IMR-90 (cell line): ENCODE data around the gene ATP13A5. TPM values are rescaled to one million over a fixed set of nuclear protein-coding genes. Genes with fewer than 3 reads are reported as not detected.

Source experiments
- ATAC-seq: fragments of 200-7000 bp; cut with Tn5 transposase; 2 replicates; pipeline ENCODE4 v1.9.1; 2020; ENCODE audit warnings: low read depth, mild to moderate bottlenecking, moderate library complexity
- BruUV-seq: library from RNA; stranded (reverse); fragments of 400-500 nt; replicated peaks from 2 replicates; lab custom pipeline; 2021; lab: Mats Ljungman, UMichigan
- CTCF ChIA-PET: fragments of 300-600 bp; formaldehyde crosslinking; extraction: SDS; loops from one replicate; lab custom pipeline; 2021; ENCODE audit warnings: antibody characterized with exemption; lab: Yijun Ruan, JAX
- POLR2A ChIA-PET: fragments of 300-600 bp; sonication (Branson Sonifier 250); formaldehyde crosslinking; loops from one replicate; lab custom pipeline; 2022; ENCODE audit warnings: antibody characterized with exemption; ENCODE audit not compliant: unreplicated experiment; lab: Charles Lee
- DNase-seq: peaks from one replicate; pipeline ENCODE4 v3.0.0; 2013
- H2AFZ ChIP-seq: replicated peaks from 2 replicates; pipeline ENCODE3; 2013; ENCODE audit warnings: low read length, mild to moderate bottlenecking; ENCODE audit not compliant: poor library complexity
- H2AK5ac ChIP-seq: 2 replicates; pipeline ENCODE4 v1.6.1; 2013; ENCODE audit warnings: low read depth, low read length, inconsistent platforms
- H2AK9ac ChIP-seq: replicated peaks from 2 replicates; pipeline ENCODE3; 2013; ENCODE audit warnings: mild to moderate bottlenecking, low read depth, low read length, moderate library complexity; ENCODE audit not compliant: poor library complexity
- H2BK120ac ChIP-seq: 2 replicates; pipeline ENCODE4 v1.6.1; 2013; ENCODE audit warnings: low read depth, low read length, inconsistent platforms
- H2BK15ac ChIP-seq: 3 replicates; pipeline ENCODE4 v1.6.1; 2013; ENCODE audit warnings: low read depth, low read length, inconsistent platforms
- H2BK20ac ChIP-seq: 2 replicates; pipeline ENCODE4 v1.6.1; 2013; ENCODE audit warnings: low read depth, mild to moderate bottlenecking, inconsistent platforms, low read length, moderate library complexity
- H2BK5ac ChIP-seq: 2 replicates; pipeline ENCODE4 v1.6.1; 2013; ENCODE audit warnings: mild to moderate bottlenecking, low read depth, low read length, inconsistent platforms; ENCODE audit not compliant: poor library complexity, severe bottlenecking
- H3K14ac ChIP-seq: replicated peaks from 2 replicates; pipeline ENCODE4 v1.6.1; 2013; ENCODE audit warnings: low read depth, low read length, inconsistent platforms
- H3K18ac ChIP-seq: 2 replicates; pipeline ENCODE4 v1.6.1; 2013; ENCODE audit warnings: low read depth, low read length, control low read depth
- H3K23ac ChIP-seq: 2 replicates; pipeline ENCODE4 v1.6.1; 2013; ENCODE audit warnings: low read depth, low read length, inconsistent platforms
- H3K27ac ChIP-seq: 2 replicates; pipeline ENCODE4 v1.5.1; 2013; ENCODE audit warnings: mild to moderate bottlenecking, control low read depth, low read length; ENCODE audit not compliant: insufficient read depth
- H3K27me3 ChIP-seq: 2 replicates; pipeline ENCODE4 v1.6.1; 2013; ENCODE audit warnings: low read length; ENCODE audit not compliant: control insufficient read depth, insufficient read depth
- H3K36me3 ChIP-seq: 2 replicates; pipeline ENCODE4 v1.6.1; 2013; ENCODE audit warnings: low read length, mixed read lengths; ENCODE audit not compliant: control insufficient read depth, insufficient read depth
- H3K4ac ChIP-seq: 2 replicates; pipeline ENCODE4 v1.6.1; 2013; ENCODE audit warnings: low read depth, low read length, inconsistent platforms
- H3K4me1 ChIP-seq: 2 replicates; pipeline ENCODE4 v1.6.1; 2013; ENCODE audit warnings: low read length, mixed read lengths; ENCODE audit not compliant: control insufficient read depth, insufficient read depth
- H3K4me2 ChIP-seq: 2 replicates; pipeline ENCODE4 v1.6.1; 2013; ENCODE audit warnings: low read depth, mild to moderate bottlenecking, control low read depth, low read length, moderate library complexity
- H3K4me3 ChIP-seq: 2 replicates; pipeline ENCODE4 v1.5.1; 2013; ENCODE audit warnings: low read depth, mild to moderate bottlenecking, control low read depth, low read length, moderate library complexity; ENCODE audit not compliant: insufficient read depth
- H3K56ac ChIP-seq: 2 replicates; pipeline ENCODE4 v1.6.1; 2013; ENCODE audit warnings: low read length, inconsistent platforms; ENCODE audit not compliant: insufficient read depth; ENCODE audit errors: extremely low read depth
- H3K79me1 ChIP-seq, 2 experiments: 2 replicates each; pipeline ENCODE4 v1.6.1; 2013; ENCODE audit warnings: low read length in 2 of 2, inconsistent platforms in 1 of 2, low read depth in 1 of 2
- H3K9ac ChIP-seq: 2 replicates; pipeline ENCODE4 v1.6.1; 2013; ENCODE audit warnings: low read depth, low read length, control low read depth
- H3K9me1 ChIP-seq: 2 replicates; pipeline ENCODE4 v1.6.1; 2013; ENCODE audit warnings: low read length, inconsistent platforms; ENCODE audit not compliant: insufficient read depth
- H3K9me3 ChIP-seq: 2 replicates; pipeline ENCODE4 v1.6.1; 2013; ENCODE audit warnings: low read length; ENCODE audit not compliant: control insufficient read depth, insufficient read depth
- H4K20me1 ChIP-seq: 2 replicates; pipeline ENCODE4 v1.6.1; 2013; ENCODE audit warnings: low read length, inconsistent platforms; ENCODE audit not compliant: insufficient read depth
- H4K5ac ChIP-seq: 2 replicates; pipeline ENCODE4 v1.6.1; 2013; ENCODE audit warnings: mild to moderate bottlenecking, low read depth, low read length, control low read depth
- H4K8ac ChIP-seq, 2 experiments: 2 replicates each; pipeline ENCODE4 v1.6.1; 2013; ENCODE audit warnings: low read depth in 2 of 2, low read length in 2 of 2, control low read depth in 1 of 2, inconsistent platforms in 1 of 2
- H4K91ac ChIP-seq: 2 replicates; pipeline ENCODE4 v1.6.1; 2013; ENCODE audit warnings: low read depth, low read length, inconsistent platforms; ENCODE audit not compliant: insufficient read depth
- BHLHE40 ChIP-seq: fragments of 150-350 bp; IDR thresholded peaks from 2 replicates; pipeline ENCODE4 v1.6.1; 2016; ENCODE audit warnings: mild to moderate bottlenecking, low read depth, low read length
- CEBPB ChIP-seq: IDR thresholded peaks from 2 replicates; pipeline ENCODE4 v1.6.1; 2012; ENCODE audit warnings: low read depth, low read length, improper control_type of control experiment
- MAZ ChIP-seq: IDR thresholded peaks from 2 replicates; pipeline ENCODE4 v1.6.1; 2012; ENCODE audit warnings: low read depth, mild to moderate bottlenecking, low read length, improper control_type of control experiment, moderate library complexity, borderline replicate concordance
- MXI1 ChIP-seq: IDR thresholded peaks from 2 replicates; pipeline ENCODE4 v1.6.1; 2012; ENCODE audit warnings: low read depth, mild to moderate bottlenecking, low read length, moderate library complexity, borderline replicate concordance
- POLR2A ChIP-seq: IDR thresholded peaks from 2 replicates; pipeline ENCODE4 v1.6.1; 2012; ENCODE audit warnings: mild to moderate bottlenecking, low read depth, low read length
- RFX5 ChIP-seq: IDR thresholded peaks from 2 replicates; pipeline ENCODE4 v1.8.0; 2012; ENCODE audit warnings: low read depth, mild to moderate bottlenecking, low read length, moderate library complexity
- SMC3 ChIP-seq: fragments of 150-350 bp; IDR thresholded peaks from 2 replicates; pipeline ENCODE4 v1.6.1; 2016; ENCODE audit warnings: low read depth, mild to moderate bottlenecking, antibody characterized with exemption, low read length, moderate library complexity
- WGBS, 2 experiments: methylation state at CpG; one replicate each; pipeline versions ENCODE4 v1.1.5 to v1.1.7; 2013; ENCODE audit warnings: missing lambda C conversion rate in 2 of 2; ENCODE audit not compliant: insufficient read length in 1 of 2; ENCODE audit errors: extremely low coverage in 2 of 2; 5-methylcytosine and 5-hydroxymethylcytosine counted together
- dilution Hi-C: fragments of 300-500 bp; cut with HindIII; formaldehyde crosslinking; loops from one replicate; pipeline ENCODE4 v1.14.3; 2018; ENCODE audit warnings: low sequenced_read_pairs; ENCODE audit not compliant: unreplicated experiment
- in situ Hi-C: fragments of 300-500 bp; cut with MboI; formaldehyde crosslinking; loops from 3 replicates; pipeline ENCODE4 v1.14.3; 2019; ENCODE audit warnings: low sequenced_read_pairs, inconsistent platforms, mixed read lengths
- intact Hi-C: fragments of 100-400 bp; cut with micrococcal nuclease; formaldehyde crosslinking; loops from 2 replicates; pipeline ENCODE4 v1.10.0; 2022
- polyA plus RNA-seq, 3 experiments: library from polyadenylated mRNA; depleted of rRNA; stranded (reverse); fragments of >200 nt; gene quantifications; 2 replicates each; pipeline ENCODE4 v1.2.3, GENCODE V29; 2012; ENCODE audit warnings: low replicate concordance in 1 of 3
- total RNA-seq: library from RNA; depleted of rRNA; stranded (reverse); fragments of >200 nt; gene quantifications from 2 replicates; pipeline ENCODE4 v1.2.3, GENCODE V29; 2012
- TF ChIP-seq, protein P1 (sequence below): conservative IDR thresholded peaks from 2 replicates; pipeline ENCODE4 v1.5.1; 2012; ENCODE audit warnings: mild to moderate bottlenecking, low read depth, low read length, improper control_type of control experiment
- TF ChIP-seq, protein P2 (sequence below): fragments of 150-350 bp; IDR thresholded peaks from 2 replicates; pipeline ENCODE4 v1.6.1; 2017; ENCODE audit warnings: mild to moderate bottlenecking, antibody characterized with exemption, low read length, low read depth
- TF ChIP-seq, protein P3 (sequence below): fragments of 150-350 bp; IDR thresholded peaks from 2 replicates; pipeline ENCODE4 v1.6.1; 2016; ENCODE audit warnings: low read depth, mild to moderate bottlenecking, low read length, moderate library complexity, borderline replicate concordance

Gene ATP13A5
- total and polyA plus RNA-seq, 2 of the 4 experiments (the other 2 are of a cell fraction) = not detected

DNA sequence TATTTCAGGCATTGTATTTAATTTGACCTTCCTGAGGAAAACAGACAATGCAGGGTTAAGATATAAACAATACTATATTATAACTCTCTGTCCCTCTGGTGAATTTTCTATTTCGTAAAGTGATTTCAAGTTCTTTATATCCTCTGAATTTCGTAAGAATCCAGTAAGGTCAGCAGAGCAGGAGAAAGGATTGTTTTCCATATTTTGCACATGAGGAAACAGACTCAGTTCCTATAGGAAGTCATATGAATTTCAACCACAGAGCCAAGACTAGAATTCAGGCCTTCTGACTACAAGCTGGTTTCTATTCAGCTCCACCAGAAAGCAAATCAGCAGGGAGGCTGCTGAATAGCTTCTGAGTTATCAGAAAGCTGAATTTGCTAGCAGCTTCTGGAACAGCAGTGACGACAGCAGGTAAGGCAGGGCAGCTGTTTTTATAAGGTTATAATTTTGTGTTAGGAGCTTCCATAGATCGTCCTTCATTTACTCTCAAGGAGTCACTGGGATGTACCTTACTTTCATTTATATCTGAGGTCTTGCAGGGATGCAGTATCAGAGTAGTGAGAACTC lies 148.6 kb downstream of the ATP13A5 start:
- Histone ChIP-seq H3K27me3 (no peaks in the 10 kb centered on the region), H2BK20ac (no peak overlapping the region), H4K91ac (no peak overlapping the region), H4K20me1 (no peaks in the 10 kb centered on the region), H3K56ac (no peak overlapping the region), H4K8ac (no peak overlapping the region), H3K14ac (no peak overlapping the region), H2AFZ (no peak overlapping the region), H3K36me3 (no peaks in the 10 kb centered on the region), H3K18ac (no peak overlapping the region), H3K9ac (no peak overlapping the region), H2AK9ac (no peak overlapping the region), H3K9me1 (no peaks in the 10 kb centered on the region), H2BK120ac (no peak overlapping the region), H3K9me3 (no peaks in the 10 kb centered on the region), H4K5ac (no peak overlapping the region), H3K4me1 (no peaks in the 10 kb centered on the region), H2BK15ac (no peak overlapping the region), H3K4ac (no peak overlapping the region), H3K23ac (no peak overlapping the region), H3K79me1 (no peaks in the 10 kb centered on the region), H3K4me2 (no peak overlapping the region), H3K27ac (no peak overlapping the region), H2BK5ac (no peak overlapping the region), H2AK5ac (no peak overlapping the region), H3K4me3 (no peak overlapping the region)
- DNase-seq = no peak
- WGBS, 2 experiments = no CpG with 5 or more reads among the region's 4 CpGs
- dilution Hi-C loops (no loop called here), in situ Hi-C loops (no loop called here), intact Hi-C loops (no loop called here)
- ChIA-PET POLR2A (no interaction called here), CTCF (no interaction called here)
- ATAC-seq = no peak
- BruUV-seq = no TSS peak
- TF ChIP-seq SMC3 = no peak
- TF ChIP-seq MXI1 = no peak
- TF ChIP-seq, protein P1, sequence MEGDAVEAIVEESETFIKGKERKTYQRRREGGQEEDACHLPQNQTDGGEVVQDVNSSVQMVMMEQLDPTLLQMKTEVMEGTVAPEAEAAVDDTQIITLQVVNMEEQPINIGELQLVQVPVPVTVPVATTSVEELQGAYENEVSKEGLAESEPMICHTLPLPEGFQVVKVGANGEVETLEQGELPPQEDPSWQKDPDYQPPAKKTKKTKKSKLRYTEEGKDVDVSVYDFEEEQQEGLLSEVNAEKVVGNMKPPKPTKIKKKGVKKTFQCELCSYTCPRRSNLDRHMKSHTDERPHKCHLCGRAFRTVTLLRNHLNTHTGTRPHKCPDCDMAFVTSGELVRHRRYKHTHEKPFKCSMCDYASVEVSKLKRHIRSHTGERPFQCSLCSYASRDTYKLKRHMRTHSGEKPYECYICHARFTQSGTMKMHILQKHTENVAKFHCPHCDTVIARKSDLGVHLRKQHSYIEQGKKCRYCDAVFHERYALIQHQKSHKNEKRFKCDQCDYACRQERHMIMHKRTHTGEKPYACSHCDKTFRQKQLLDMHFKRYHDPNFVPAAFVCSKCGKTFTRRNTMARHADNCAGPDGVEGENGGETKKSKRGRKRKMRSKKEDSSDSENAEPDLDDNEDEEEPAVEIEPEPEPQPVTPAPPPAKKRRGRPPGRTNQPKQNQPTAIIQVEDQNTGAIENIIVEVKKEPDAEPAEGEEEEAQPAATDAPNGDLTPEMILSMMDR = no peak
- TF ChIP-seq, protein P2, sequence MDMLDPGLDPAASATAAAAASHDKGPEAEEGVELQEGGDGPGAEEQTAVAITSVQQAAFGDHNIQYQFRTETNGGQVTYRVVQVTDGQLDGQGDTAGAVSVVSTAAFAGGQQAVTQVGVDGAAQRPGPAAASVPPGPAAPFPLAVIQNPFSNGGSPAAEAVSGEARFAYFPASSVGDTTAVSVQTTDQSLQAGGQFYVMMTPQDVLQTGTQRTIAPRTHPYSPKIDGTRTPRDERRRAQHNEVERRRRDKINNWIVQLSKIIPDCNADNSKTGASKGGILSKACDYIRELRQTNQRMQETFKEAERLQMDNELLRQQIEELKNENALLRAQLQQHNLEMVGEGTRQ = no peak
- TF ChIP-seq MAZ = no peak
- no peak for TF ChIP-seq CEBPB
- TF ChIP-seq RFX5 = no peak
- no peak for TF ChIP-seq POLR2A
- TF ChIP-seq, protein P3, sequence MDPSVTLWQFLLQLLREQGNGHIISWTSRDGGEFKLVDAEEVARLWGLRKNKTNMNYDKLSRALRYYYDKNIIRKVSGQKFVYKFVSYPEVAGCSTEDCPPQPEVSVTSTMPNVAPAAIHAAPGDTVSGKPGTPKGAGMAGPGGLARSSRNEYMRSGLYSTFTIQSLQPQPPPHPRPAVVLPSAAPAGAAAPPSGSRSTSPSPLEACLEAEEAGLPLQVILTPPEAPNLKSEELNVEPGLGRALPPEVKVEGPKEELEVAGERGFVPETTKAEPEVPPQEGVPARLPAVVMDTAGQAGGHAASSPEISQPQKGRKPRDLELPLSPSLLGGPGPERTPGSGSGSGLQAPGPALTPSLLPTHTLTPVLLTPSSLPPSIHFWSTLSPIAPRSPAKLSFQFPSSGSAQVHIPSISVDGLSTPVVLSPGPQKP = no peak
- no peak for TF ChIP-seq BHLHE40
